GM12878 (cell line): ENCODE measurements around the gene NMNAT3. TPM values are rescaled to one million over a fixed set of nuclear protein-coding genes. Genes with fewer than 3 reads are reported as not detected.

ENCODE experiments used
- ATAC-seq: fragments of 200-7000 bp; cut with Tn5 transposase; 3 replicates; pipeline ENCODE4 v1.9.1; 2020; ENCODE audit warnings: mild to moderate bottlenecking, moderate library complexity
- BruUV-seq: library from RNA; stranded (reverse); fragments of 400-500 nt; replicated peaks from 2 replicates; lab custom pipeline; 2021; lab: Mats Ljungman, UMichigan
- CTCF ChIA-PET: fragments of 300-600 bp; sonication (Branson Sonifier 250); formaldehyde crosslinking; extraction: SDS; loops from one replicate; lab custom pipeline; 2021; ENCODE audit warnings: inconsistent platforms; lab: Yijun Ruan, JAX
- POLR2A ChIA-PET: fragments of 350-600 bp; formaldehyde crosslinking; extraction: SDS; loops from one replicate; lab custom pipeline; 2021; ENCODE audit warnings: inconsistent platforms; lab: Charles Lee
- RAD21 ChIA-PET: fragments of 300-600 bp; sonication (Branson Sonifier 250); formaldehyde crosslinking; loops from one replicate; lab custom pipeline; 2023; ENCODE audit warnings: antibody characterized with exemption; ENCODE audit not compliant: unreplicated experiment; lab: Charles Lee
- SMC1A ChIA-PET: fragments of 300-600 bp; sonication (Branson Sonifier 250); formaldehyde crosslinking; loops from one replicate; lab custom pipeline; 2023; ENCODE audit not compliant: unreplicated experiment, uncharacterized antibody; lab: Charles Lee
- DNase-seq: peaks from one replicate; pipeline ENCODE4 v3.0.0-alpha.2; 2011; ENCODE audit warnings: low read depth, low spot score
- FAIRE-seq: peaks from 3 replicates; lab custom pipeline; 2011; peaks lifted over from hg19 to GRCh38; lab: Jason Lieb, UNC
- H2AFZ ChIP-seq: 2 replicates; pipeline ENCODE4 v1.6.0; 2011; ENCODE audit warnings: low read depth, low read length, control low read depth; ENCODE audit not compliant: control insufficient read depth
- H3K27ac ChIP-seq: 2 replicates; pipeline ENCODE4 v1.5.1; 2011; ENCODE audit warnings: control low read depth; ENCODE audit not compliant: control insufficient read depth, insufficient read depth
- H3K27me3 ChIP-seq, 2 experiments: replicated peaks in 1 of 2; 2 replicates each; pipeline versions ENCODE4 v1.6.0 to v1.6.1; 2011; ENCODE audit warnings: low read length in 1 of 2; ENCODE audit not compliant: control insufficient read depth in 2 of 2, insufficient read depth in 2 of 2
- H3K36me3 ChIP-seq, 2 experiments: 2 replicates each; pipeline ENCODE4 v1.5.1; 2011; ENCODE audit warnings: low read length in 1 of 2; ENCODE audit not compliant: control insufficient read depth in 2 of 2, insufficient read depth in 2 of 2
- H3K4me1 ChIP-seq: 2 replicates; pipeline ENCODE4 v1.6.1; 2011; ENCODE audit warnings: mild to moderate bottlenecking, low read length, moderate library complexity, mixed read lengths; ENCODE audit not compliant: control insufficient read depth, insufficient read depth
- H3K4me2 ChIP-seq: 2 replicates; pipeline ENCODE4 v1.6.0; 2011; ENCODE audit warnings: control low read depth; ENCODE audit not compliant: control insufficient read depth, insufficient read depth
- H3K4me3 ChIP-seq: fragments of 200-600 bp; sonication (generic); 2 replicates; pipeline ENCODE4 v1.5.1; 2016
- H3K79me2 ChIP-seq: 2 replicates; pipeline ENCODE4 v1.6.0; 2011; ENCODE audit warnings: low read length; ENCODE audit not compliant: control insufficient read depth, insufficient read depth
- H3K9ac ChIP-seq: 2 replicates; pipeline ENCODE4 v1.8.0; 2011; ENCODE audit warnings: low read length, control low read depth, mixed read lengths; ENCODE audit not compliant: control insufficient read depth, insufficient read depth
- H3K9me3 ChIP-seq: replicated peaks from 3 replicates; pipeline ENCODE4 v1.5.1; 2011; ENCODE audit warnings: mild to moderate bottlenecking, low read length; ENCODE audit not compliant: control insufficient read depth, insufficient read depth
- H4K20me1 ChIP-seq: 2 replicates; pipeline ENCODE4 v1.6.0; 2011; ENCODE audit not compliant: control insufficient read depth, insufficient read depth
- ATF2 ChIP-seq: IDR thresholded peaks from 2 replicates; pipeline ENCODE4 v1.6.1; 2012; ENCODE audit warnings: low read length, inconsistent platforms
- BRCA1 ChIP-seq: IDR thresholded peaks from 2 replicates; pipeline ENCODE4 v1.6.1; 2011; ENCODE audit warnings: low read depth, low read length, improper control_type of control experiment
- CHD1 ChIP-seq: IDR thresholded peaks from 2 replicates; pipeline ENCODE4 v1.6.1; 2012; ENCODE audit warnings: low read depth, low read length, improper control_type of control experiment
- CHD4 ChIP-seq: fragments of 200-600 bp; sonication (generic); IDR thresholded peaks from 2 replicates; pipeline ENCODE4 v1.6.1; 2016; ENCODE audit warnings: mild to moderate bottlenecking
- CREB1 ChIP-seq: IDR thresholded peaks from 2 replicates; pipeline ENCODE4 v1.6.1; 2012; ENCODE audit warnings: low read depth, mild to moderate bottlenecking, inconsistent platforms
- JUND ChIP-seq: IDR thresholded peaks from 2 replicates; pipeline ENCODE4 v1.6.1; 2012; ENCODE audit warnings: low read depth, mild to moderate bottlenecking, low read length, improper control_type of control experiment, moderate library complexity
- PBX3 ChIP-seq: IDR thresholded peaks from 2 replicates; pipeline ENCODE4 v1.6.1; 2011; ENCODE audit warnings: mild to moderate bottlenecking, low read depth, low read length, moderate library complexity; ENCODE audit not compliant: insufficient replicate concordance
- RUNX3 ChIP-seq: IDR thresholded peaks from 2 replicates; pipeline ENCODE4 v1.6.1; 2012; ENCODE audit warnings: low read length, inconsistent platforms
- SIX5 ChIP-seq: IDR thresholded peaks from 2 replicates; pipeline ENCODE4 v1.6.1; 2011; ENCODE audit warnings: mild to moderate bottlenecking, low read depth, low read length, moderate library complexity; ENCODE audit not compliant: severe bottlenecking
- SMC3 ChIP-seq: IDR thresholded peaks from 2 replicates; pipeline ENCODE4 v1.6.1; 2011; ENCODE audit warnings: low read length, improper control_type of control experiment, borderline replicate concordance
- ZBTB33 ChIP-seq: fragments of 450-650 bp; IDR thresholded peaks from 2 replicates; pipeline ENCODE4 v1.6.1; 2017; ENCODE audit warnings: mild to moderate bottlenecking
- WGBS: methylation state at CpG from one replicate; pipeline ENCODE4 v1.1.6; 2016; ENCODE audit warnings: low lambda C conversion rate; ENCODE audit not compliant: insufficient replicate concordance, insufficient coverage; ENCODE audit errors: missing lambda C conversion rate; 5-methylcytosine and 5-hydroxymethylcytosine counted together
- in situ Hi-C: fragments of 300-500 bp; cut with MboI; formaldehyde crosslinking; loops from 9 replicates; pipeline ENCODE4 v1.14.3; 2018; ENCODE audit warnings: mixed read lengths
- intact Hi-C: fragments of 100-400 bp; cut with micrococcal nuclease; formaldehyde crosslinking; loops from one replicate; pipeline ENCODE4 v1.14.2; 2022; ENCODE audit not compliant: unreplicated experiment
- polyA plus RNA-seq, 11 experiments: library from polyadenylated mRNA; depleted of rRNA in 4 of 11; unstranded in 6 of 11; stranded (reverse) in 5 of 11; fragments of >200 nt; fragmentation: Nextera tagmentation in 4 of 11; fragmentation: Illumina TruSeq in 1 of 11; extraction: Ambion mirVana in 4 of 11; extraction: Trizol in 1 of 11; gene quantifications; 1 replicate in 1 of 11; 2 replicates in 10 of 11; pipeline versions ENCODE4 v1.2.1 to v1.2.3, GENCODE V29; 2011 to 2016; ENCODE audit warnings: inconsistent platforms in 2 of 11, missing spikeins in 2 of 11, low read depth in 1 of 11
- total RNA-seq, 4 experiments: library from RNA; depleted of rRNA in 3 of 4; stranded (reverse); fragments of >200 nt in 3 of 4; fragmentation: Illumina TruSeq in 1 of 4; extraction: Trizol in 1 of 4; gene quantifications; 2 replicates each; pipeline versions ENCODE4 v1.2.1 to v1.2.3, GENCODE V29; 2013 to 2021
- TF ChIP-seq, protein P1 (sequence below): fragments of 150-350 bp; IDR thresholded peaks from 2 replicates; pipeline ENCODE4 v1.6.1; 2014; ENCODE audit warnings: mild to moderate bottlenecking, low read depth, low read length

NMNAT3 gene
- total and polyA plus RNA-seq, 10 of the 15 experiments (the other 5 are each of a cell fraction or from before 2014, with no cell fraction given): under 0.01 to 0.92 (median 0.08) TPM; not detected in 4

GRCh38 chr3:139657936-139658335, 19.8 kb downstream of the NMNAT3 start:
- no peaks in the 10 kb centered on the region for H3K36me3 ChIP-seq
- intact Hi-C loops (no loop called here), in situ Hi-C loops (no loop called here)
- whole genome bisulfite sequencing: 21% methylated on average over 3 of the region's 3 CpGs
- TF ChIP-seq ATF2 (no peak), CREB1 (no peak), ZBTB33 (no peak), PBX3 (no peak), JUND (no peak), RUNX3 (no peak), CHD1 (no peak), CHD4 (no peak), SIX5 (no peak), SMC3 (no peak), BRCA1 (no peak)
- TF ChIP-seq, protein P1, sequence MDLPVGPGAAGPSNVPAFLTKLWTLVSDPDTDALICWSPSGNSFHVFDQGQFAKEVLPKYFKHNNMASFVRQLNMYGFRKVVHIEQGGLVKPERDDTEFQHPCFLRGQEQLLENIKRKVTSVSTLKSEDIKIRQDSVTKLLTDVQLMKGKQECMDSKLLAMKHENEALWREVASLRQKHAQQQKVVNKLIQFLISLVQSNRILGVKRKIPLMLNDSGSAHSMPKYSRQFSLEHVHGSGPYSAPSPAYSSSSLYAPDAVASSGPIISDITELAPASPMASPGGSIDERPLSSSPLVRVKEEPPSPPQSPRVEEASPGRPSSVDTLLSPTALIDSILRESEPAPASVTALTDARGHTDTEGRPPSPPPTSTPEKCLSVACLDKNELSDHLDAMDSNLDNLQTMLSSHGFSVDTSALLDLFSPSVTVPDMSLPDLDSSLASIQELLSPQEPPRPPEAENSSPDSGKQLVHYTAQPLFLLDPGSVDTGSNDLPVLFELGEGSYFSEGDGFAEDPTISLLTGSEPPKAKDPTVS: no peak
- no peak for FAIRE-seq
- H3K4me1 ChIP-seq: no peaks in the 10 kb centered on the region
- H3K27me3 ChIP-seq: no peaks in the 10 kb centered on the region
- H3K9me3 ChIP-seq: no peaks in the 10 kb centered on the region
- POLR2A ChIA-PET: no interaction called here
- CTCF ChIA-PET: no interaction called here
- H3K4me2 ChIP-seq: no peak overlapping the region
- H3K9ac ChIP-seq: no peak overlapping the region
- H4K20me1 ChIP-seq: no peaks in the 10 kb centered on the region
- H3K4me3 ChIP-seq: no peak overlapping the region
- H3K27ac ChIP-seq: no peak overlapping the region
- ATAC-seq: no peak
- H2AFZ ChIP-seq: no peak overlapping the region
- SMC1A ChIA-PET: no interaction called here
- H3K79me2 ChIP-seq: no peaks in the 10 kb centered on the region
- RAD21 ChIA-PET: no interaction called here
- no TSS peak for BruUV-seq
- DNase-seq: no peak
